GM18519 (cell line): ENCODE results near the gene MPP3.

Source experiments
- ATAC-seq: cut with Tn5 transposase; IDR thresholded peaks from one replicate; pipeline ENCODE4 v1.9.1; 2021; ENCODE audit warnings: mild to moderate bottlenecking, moderate library complexity; ENCODE audit not compliant: unreplicated experiment, low FRiP score

MPP3 gene

GRCh38 chr17:43779145-43780125, 53.5 kb downstream of the MPP3 start:
- no peak for ATAC-seq

- peak; percentile 62 for ATAC-seq
Observed at GRCh38 chr17:43778337-43779144, 54.4 kb downstream of the MPP3 start, which contains the start of gene DUSP3. DUSP3 (minus strand) TSS chr17:43778977; CDS start chr17:43778924, 53 bp downstream.

GRCh38 chr17:43774304-43775250, 58.4 kb downstream of the MPP3 start:
- no peak for ATAC-seq

GRCh38 chr17:43772877-43773648, 59.9 kb downstream of the MPP3 start:
- no peak for ATAC-seq

GRCh38 chr17:43771463-43771862, 61.5 kb downstream of the MPP3 start:
- no peak for ATAC-seq

GRCh38 chr17:43770957-43771356, 62.0 kb downstream of the MPP3 start:
- no peak for ATAC-seq

- no peak for ATAC-seq
Observed at GRCh38 chr17:43769859-43770258, 63.1 kb downstream of the MPP3 start.

- ATAC-seq: no peak
Observed at GRCh38 chr17:43769426-43769825, 63.5 kb downstream of the MPP3 start.

GRCh38 chr17:43768943-43769342, 64.0 kb downstream of the MPP3 start:
- no peak for ATAC-seq

GRCh38 chr17:43768382-43768781, 64.6 kb downstream of the MPP3 start:
- no peak for ATAC-seq

- no peak for ATAC-seq
Observed at GRCh38 chr17:43767713-43768059, 65.3 kb downstream of the MPP3 start.

- ATAC-seq: no peak
Observed at GRCh38 chr17:43767053-43767712, 65.8 kb downstream of the MPP3 start.

- ATAC-seq: no peak
Observed at GRCh38 chr17:43766413-43767052, 66.4 kb downstream of the MPP3 start.

GRCh38 chr17:43760254-43760852, 72.6 kb downstream of the MPP3 start:
- no peak for ATAC-seq

- ATAC-seq: no peak
Observed at GRCh38 chr17:43759836-43760235, 73.1 kb downstream of the MPP3 start.

GRCh38 chr17:43758497-43759174, 74.3 kb downstream of the MPP3 start, which contains the start of gene SOST:
SOST (minus strand) TSS chr17:43758791; CDS start chr17:43758741, 50 bp downstream.
- ATAC-seq: no peak

GRCh38 chr17:43758086-43758485, 74.9 kb downstream of the MPP3 start:
- ATAC-seq: no peak
